Esophagus muscularis mucosa (tissue), 3 donors: ENCODE results near the gene GPR139.

Experiments used
- POLR2A ChIP-seq: fragments of 450-650 bp; IDR thresholded peaks from one replicate; pipeline ENCODE4 v1.6.1; 2017; ENCODE audit warnings: antibody characterized with exemption, moderate library complexity, mild to moderate bottlenecking, low read depth
- TF ChIP-seq, protein P1 (sequence below), 3 experiments: fragments of 200-600 bp in 2 of 3; fragments of 450-650 bp in 1 of 3; sonication (generic) in 2 of 3; IDR thresholded peaks; one replicate each; pipeline ENCODE4 v1.5.1; 2017 to 2019; ENCODE audit warnings: antibody characterized with exemption in 3 of 3, mild to moderate bottlenecking in 2 of 3, moderate library complexity in 1 of 3

DNA sequence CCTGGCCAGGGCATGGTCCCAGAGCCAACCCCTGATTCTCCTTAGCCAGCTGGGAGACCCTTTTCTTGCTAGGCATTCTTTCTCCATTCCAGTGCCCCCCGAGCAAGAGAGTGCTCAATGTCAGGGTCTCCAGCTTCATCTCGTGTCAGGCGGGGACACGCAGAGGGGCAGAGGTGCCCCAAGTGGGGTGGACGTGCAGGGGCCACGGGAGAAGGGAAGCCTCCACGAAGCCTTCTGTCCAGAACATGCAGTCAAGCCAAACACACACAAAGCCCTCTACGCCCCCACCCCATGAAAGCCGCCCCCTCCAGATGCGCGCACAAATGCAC is 852 bp downstream of the GPR139 start:
- TF ChIP-seq, protein P1, sequence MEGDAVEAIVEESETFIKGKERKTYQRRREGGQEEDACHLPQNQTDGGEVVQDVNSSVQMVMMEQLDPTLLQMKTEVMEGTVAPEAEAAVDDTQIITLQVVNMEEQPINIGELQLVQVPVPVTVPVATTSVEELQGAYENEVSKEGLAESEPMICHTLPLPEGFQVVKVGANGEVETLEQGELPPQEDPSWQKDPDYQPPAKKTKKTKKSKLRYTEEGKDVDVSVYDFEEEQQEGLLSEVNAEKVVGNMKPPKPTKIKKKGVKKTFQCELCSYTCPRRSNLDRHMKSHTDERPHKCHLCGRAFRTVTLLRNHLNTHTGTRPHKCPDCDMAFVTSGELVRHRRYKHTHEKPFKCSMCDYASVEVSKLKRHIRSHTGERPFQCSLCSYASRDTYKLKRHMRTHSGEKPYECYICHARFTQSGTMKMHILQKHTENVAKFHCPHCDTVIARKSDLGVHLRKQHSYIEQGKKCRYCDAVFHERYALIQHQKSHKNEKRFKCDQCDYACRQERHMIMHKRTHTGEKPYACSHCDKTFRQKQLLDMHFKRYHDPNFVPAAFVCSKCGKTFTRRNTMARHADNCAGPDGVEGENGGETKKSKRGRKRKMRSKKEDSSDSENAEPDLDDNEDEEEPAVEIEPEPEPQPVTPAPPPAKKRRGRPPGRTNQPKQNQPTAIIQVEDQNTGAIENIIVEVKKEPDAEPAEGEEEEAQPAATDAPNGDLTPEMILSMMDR (IDR thresholded peaks at IDR 0.05), result no peak
- TF ChIP-seq POLR2A, result no peak
